ENCODE results near the gene DCAF16.
A peak's percentile ranks its signal among the peaks of the same experiment; 100 is the strongest.

The DCAF16 gene

GRCh38 chr4:17785858-17786257 is 24.7 kb downstream of the DCAF16 start:
- Histone ChIP-seq H3K79me2 (ENCODE audit: low read length) (no peaks in the 10 kb centered on the region), H3K4me3 (ENCODE audit: low read length) (no peak overlapping the region), H3K4me2 (ENCODE audit: low read length) (no peak overlapping the region), H3K9ac (ENCODE audit: low read length) (no peak overlapping the region), H3K36me3 (replicated peaks; ENCODE audit: low read depth, low read length) (peaks cover 2% of the 10 kb centered on the region), H3K4me1 (ENCODE audit: low read length) (no peaks in the 10 kb centered on the region), H3K27ac (ENCODE audit: low read length) (no peak overlapping the region), H3K27me3 (ENCODE audit: low read depth, low read length) (no peaks in the 10 kb centered on the region), H3K9me3 (ENCODE audit: insufficient read depth, low read length) (no peaks in the 10 kb centered on the region), H4K20me1 (ENCODE audit: insufficient read depth, low read length) (no peaks in the 10 kb centered on the region), H2AFZ (ENCODE audit: low read depth, low read length) (no peak overlapping the region)
- TF ChIP-seq EZH2phosphoT487 (IDR thresholded peaks at IDR 0.05; ENCODE audit: low read depth): no peak
- TF ChIP-seq, protein P1, sequence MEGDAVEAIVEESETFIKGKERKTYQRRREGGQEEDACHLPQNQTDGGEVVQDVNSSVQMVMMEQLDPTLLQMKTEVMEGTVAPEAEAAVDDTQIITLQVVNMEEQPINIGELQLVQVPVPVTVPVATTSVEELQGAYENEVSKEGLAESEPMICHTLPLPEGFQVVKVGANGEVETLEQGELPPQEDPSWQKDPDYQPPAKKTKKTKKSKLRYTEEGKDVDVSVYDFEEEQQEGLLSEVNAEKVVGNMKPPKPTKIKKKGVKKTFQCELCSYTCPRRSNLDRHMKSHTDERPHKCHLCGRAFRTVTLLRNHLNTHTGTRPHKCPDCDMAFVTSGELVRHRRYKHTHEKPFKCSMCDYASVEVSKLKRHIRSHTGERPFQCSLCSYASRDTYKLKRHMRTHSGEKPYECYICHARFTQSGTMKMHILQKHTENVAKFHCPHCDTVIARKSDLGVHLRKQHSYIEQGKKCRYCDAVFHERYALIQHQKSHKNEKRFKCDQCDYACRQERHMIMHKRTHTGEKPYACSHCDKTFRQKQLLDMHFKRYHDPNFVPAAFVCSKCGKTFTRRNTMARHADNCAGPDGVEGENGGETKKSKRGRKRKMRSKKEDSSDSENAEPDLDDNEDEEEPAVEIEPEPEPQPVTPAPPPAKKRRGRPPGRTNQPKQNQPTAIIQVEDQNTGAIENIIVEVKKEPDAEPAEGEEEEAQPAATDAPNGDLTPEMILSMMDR (IDR thresholded peaks at IDR 0.05; ENCODE audit: low read depth, low read length): peak; percentile 27

DNA sequence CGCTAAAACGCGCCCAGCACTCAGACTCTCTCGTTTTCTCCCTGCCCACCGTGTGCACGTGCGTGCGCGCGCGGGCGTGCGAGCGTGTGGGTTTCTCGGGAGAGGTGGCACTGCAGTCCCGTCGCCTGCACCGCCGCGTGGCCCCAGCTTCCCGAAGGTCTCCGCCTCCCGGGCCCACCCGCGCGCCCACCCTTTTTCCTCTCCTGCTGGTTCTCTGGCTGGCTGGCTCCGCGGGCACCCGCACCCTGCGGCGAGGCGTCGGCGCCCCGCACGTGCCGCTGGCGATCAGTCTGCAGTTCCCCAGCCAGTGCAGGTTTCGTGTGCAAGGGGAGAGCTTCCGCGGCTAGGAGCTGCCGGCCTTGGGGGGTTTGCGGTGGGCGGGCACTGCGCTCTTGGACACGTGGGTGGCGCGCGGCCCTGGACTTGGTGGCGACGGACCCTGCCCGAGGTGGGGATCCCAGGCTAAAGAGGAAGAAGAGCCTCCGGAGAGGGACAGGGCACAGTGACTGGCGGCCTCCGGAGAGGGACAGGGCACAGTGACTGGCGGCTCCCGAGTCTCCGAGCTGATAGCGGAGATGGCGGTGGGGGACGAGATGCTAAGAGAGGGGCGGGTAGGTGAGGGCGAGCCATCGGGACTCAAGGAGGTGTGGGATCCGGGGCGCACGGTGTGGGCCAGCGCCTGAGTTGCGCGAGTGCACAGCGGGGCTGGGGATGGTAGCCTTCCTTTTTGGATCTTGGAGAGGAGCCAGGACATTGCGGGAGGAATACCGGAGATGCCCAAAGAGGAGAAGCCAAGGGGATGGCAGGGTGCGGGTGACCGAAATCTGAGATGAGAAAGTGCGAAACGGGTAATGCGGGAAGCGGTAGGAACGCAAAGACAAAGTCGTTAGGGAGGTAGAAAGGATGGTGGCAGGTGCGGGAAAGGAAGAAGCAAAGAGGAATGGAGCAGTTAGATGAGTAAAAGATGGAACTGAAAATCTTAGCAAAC is 29.0 kb downstream of the DCAF16 start, which contains the start of gene FAM184B:
FAM184B (minus strand) TSS at position 322 of the 988 bp plus-strand sequence. CDS start 322 bp downstream, outside the sequence.
- TF ChIP-seq EZH2phosphoT487 (IDR thresholded peaks at IDR 0.05; ENCODE audit: low read depth): no peak
- TF ChIP-seq, protein P1 (IDR thresholded peaks at IDR 0.05; ENCODE audit: low read depth, low read length): no peak
- Histone ChIP-seq H3K4me1 (ENCODE audit: low read length) (no peaks in the 10 kb centered on the region), H3K4me2 (ENCODE audit: low read length) (no peak within 1 kb of the TSS), H3K4me3 (ENCODE audit: low read length) (no peak within 1 kb of the TSS), H4K20me1 (ENCODE audit: insufficient read depth, low read length) (no peaks in the 10 kb centered on the region), H2AFZ (ENCODE audit: low read depth, low read length) (no peak within 1 kb of the TSS), H3K36me3 (replicated peaks; ENCODE audit: low read depth, low read length) (no peaks in the 10 kb centered on the region), H3K27me3 (ENCODE audit: low read depth, low read length) (no peaks in the 10 kb centered on the region), H3K9me3 (ENCODE audit: insufficient read depth, low read length) (no peaks in the 10 kb centered on the region), H3K27ac (ENCODE audit: low read length) (no peak within 1 kb of the TSS), H3K79me2 (ENCODE audit: low read length) (no peaks in the 10 kb centered on the region), H3K9ac (ENCODE audit: low read length) (no peak within 1 kb of the TSS)

- Histone ChIP-seq H3K9me3 (ENCODE audit: insufficient read depth, low read length) (no peaks in the 10 kb centered on the region), H2AFZ (ENCODE audit: low read depth, low read length) (no peak overlapping the region), H3K4me3 (ENCODE audit: low read length) (no peak overlapping the region), H3K79me2 (ENCODE audit: low read length) (no peaks in the 10 kb centered on the region), H3K4me2 (ENCODE audit: low read length) (no peak overlapping the region), H3K9ac (ENCODE audit: low read length) (no peak overlapping the region), H3K27me3 (ENCODE audit: low read depth, low read length) (no peaks in the 10 kb centered on the region), H3K4me1 (ENCODE audit: low read length) (no peaks in the 10 kb centered on the region), H3K36me3 (replicated peaks; ENCODE audit: low read depth, low read length) (no peaks in the 10 kb centered on the region), H4K20me1 (ENCODE audit: insufficient read depth, low read length) (no peaks in the 10 kb centered on the region), H3K27ac (ENCODE audit: low read length) (no peak overlapping the region)
- TF ChIP-seq, protein P1 (IDR thresholded peaks at IDR 0.05; ENCODE audit: low read depth, low read length): no peak
- TF ChIP-seq EZH2phosphoT487 (IDR thresholded peaks at IDR 0.05; ENCODE audit: low read depth): no peak
These were observed 29.9 kb downstream of the DCAF16 start for GRCh38 chr4:17780501-17781299.

DNA sequence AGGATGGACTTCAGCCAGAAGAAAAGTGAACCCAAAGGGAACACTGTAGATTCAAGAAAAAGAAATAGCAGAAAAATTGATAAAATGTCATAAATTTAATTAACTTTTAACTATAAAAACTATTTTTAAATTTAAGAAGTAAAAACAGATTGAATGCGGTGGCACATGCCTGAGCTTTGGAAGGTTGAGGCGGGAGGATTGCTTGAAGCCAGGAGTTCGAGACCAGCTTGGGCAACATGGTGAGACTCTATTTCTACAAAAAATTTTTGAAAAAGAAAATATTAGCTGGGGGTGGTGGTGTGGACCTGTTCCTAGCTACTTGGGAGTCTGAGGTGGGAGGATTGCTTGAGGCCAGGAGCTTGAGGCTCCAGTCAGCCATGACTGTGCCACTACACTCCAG is 32.1 kb downstream of the DCAF16 start:
- Histone ChIP-seq H3K9me3 (ENCODE audit: insufficient read depth, low read length) (no peaks in the 10 kb centered on the region), H3K4me1 (ENCODE audit: low read length) (no peaks in the 10 kb centered on the region), H3K79me2 (ENCODE audit: low read length) (no peaks in the 10 kb centered on the region), H4K20me1 (ENCODE audit: insufficient read depth, low read length) (no peaks in the 10 kb centered on the region), H2AFZ (ENCODE audit: low read depth, low read length) (no peak overlapping the region), H3K4me3 (ENCODE audit: low read length) (no peak overlapping the region), H3K36me3 (replicated peaks; ENCODE audit: low read depth, low read length) (no peaks in the 10 kb centered on the region), H3K4me2 (ENCODE audit: low read length) (no peak overlapping the region), H3K9ac (ENCODE audit: low read length) (no peak overlapping the region), H3K27ac (ENCODE audit: low read length) (no peak overlapping the region), H3K27me3 (ENCODE audit: low read depth, low read length) (no peaks in the 10 kb centered on the region)
- TF ChIP-seq, protein P1 (IDR thresholded peaks at IDR 0.05; ENCODE audit: low read depth, low read length): no peak

Measured in OCI-LY3 (cell line).